SK-N-SH treated with all-trans-retinoic acid at 6 μM for 48 hours (cell line): ENCODE data around the gene SH2D2A.

ENCODE experiments used
- ARNTL ChIP-seq: fragments of 450-650 bp; formaldehyde crosslinking; IDR thresholded peaks from 2 replicates; pipeline ENCODE4 v1.5.0; 2020; ENCODE audit warnings: low read depth, mild to moderate bottlenecking, moderate library complexity, borderline replicate concordance
- BACH2 ChIP-seq: fragments of 250-450 bp; sonication (Bioruptor Pico); IDR thresholded peaks from 2 replicates; pipeline ENCODE4 v1.9.0; 2021; ENCODE audit warnings: mild to moderate bottlenecking, borderline replicate concordance
- GLIS3 ChIP-seq: fragments of 250-450 bp; sonication (Bioruptor Pico); IDR thresholded peaks from 2 replicates; pipeline ENCODE4 v1.5.0; 2020; ENCODE audit warnings: mild to moderate bottlenecking, moderate library complexity
- ISL1 ChIP-seq: fragments of 250-450 bp; sonication (Bioruptor Pico); IDR thresholded peaks from 2 replicates; pipeline ENCODE4 v2.1.2; 2022; ENCODE audit warnings: mild to moderate bottlenecking, moderate library complexity
- RARB ChIP-seq: fragments of 250-450 bp; sonication (Bioruptor Pico); IDR thresholded peaks from 2 replicates; pipeline ENCODE4 v1.8.0; 2021; ENCODE audit warnings: mild to moderate bottlenecking, moderate library complexity
- ZNF565 ChIP-seq: fragments of 450-650 bp; formaldehyde crosslinking; conservative IDR thresholded peaks from 2 replicates; pipeline ENCODE4 v1.5.0; 2020; ENCODE audit warnings: low read depth, mild to moderate bottlenecking, moderate library complexity

GRCh38 chr1:156845953-156846545, 29.4 kb upstream of the SH2D2A start:
- no peak for TF ChIP-seq BACH2 (CRISPR knock-in tag)
- no peak for TF ChIP-seq ISL1 (CRISPR knock-in tag)
- no peak for TF ChIP-seq ARNTL (CRISPR knock-in tag)
- no peak for TF ChIP-seq RARB (CRISPR knock-in tag)
- no peak for TF ChIP-seq ZNF565 (CRISPR knock-in tag)
- no peak for TF ChIP-seq GLIS3 (CRISPR knock-in tag)
